ENCODE results near the gene MPLKIP.

DNA sequence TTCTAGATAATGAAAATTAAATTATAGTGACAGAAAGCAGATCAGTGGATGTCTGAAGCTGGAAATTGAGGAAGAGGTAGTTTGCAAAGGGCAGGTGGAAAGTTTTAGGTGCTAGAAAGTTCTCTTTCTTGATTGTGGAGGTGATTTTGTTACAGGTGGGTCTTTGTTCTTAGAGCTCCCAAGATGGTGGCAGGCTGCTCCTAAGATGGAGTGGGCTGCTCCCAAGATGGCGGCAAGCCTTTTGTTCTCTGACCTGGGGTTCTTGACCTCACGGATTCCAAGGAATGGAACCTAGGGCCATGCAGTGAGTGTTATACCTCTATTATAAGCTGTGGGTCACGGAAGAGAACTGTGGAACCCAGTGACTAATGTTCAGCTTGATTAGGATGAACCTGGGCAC, 32.9 kb upstream of the MPLKIP start:
- TF ChIP-seq, protein P1, sequence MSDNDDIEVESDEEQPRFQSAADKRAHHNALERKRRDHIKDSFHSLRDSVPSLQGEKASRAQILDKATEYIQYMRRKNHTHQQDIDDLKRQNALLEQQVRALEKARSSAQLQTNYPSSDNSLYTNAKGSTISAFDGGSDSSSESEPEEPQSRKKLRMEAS (IDR thresholded peaks at IDR 0.05) = no peak
- TF ChIP-seq YY1 (IDR thresholded peaks at IDR 0.05) (no peak), RXRA (IDR thresholded peaks at IDR 0.05) (no peak), SP1 (IDR thresholded peaks at IDR 0.05) (no peak), RAD21 (IDR thresholded peaks at IDR 0.05) (no peak), HNF4A (conservative IDR thresholded peaks at IDR 0.05) (no peak), GABPA (IDR thresholded peaks at IDR 0.05 in 1 of 2, conservative IDR thresholded peaks at IDR 0.05 in 1 of 2) (no peak)
- TF ChIP-seq, protein P2, sequence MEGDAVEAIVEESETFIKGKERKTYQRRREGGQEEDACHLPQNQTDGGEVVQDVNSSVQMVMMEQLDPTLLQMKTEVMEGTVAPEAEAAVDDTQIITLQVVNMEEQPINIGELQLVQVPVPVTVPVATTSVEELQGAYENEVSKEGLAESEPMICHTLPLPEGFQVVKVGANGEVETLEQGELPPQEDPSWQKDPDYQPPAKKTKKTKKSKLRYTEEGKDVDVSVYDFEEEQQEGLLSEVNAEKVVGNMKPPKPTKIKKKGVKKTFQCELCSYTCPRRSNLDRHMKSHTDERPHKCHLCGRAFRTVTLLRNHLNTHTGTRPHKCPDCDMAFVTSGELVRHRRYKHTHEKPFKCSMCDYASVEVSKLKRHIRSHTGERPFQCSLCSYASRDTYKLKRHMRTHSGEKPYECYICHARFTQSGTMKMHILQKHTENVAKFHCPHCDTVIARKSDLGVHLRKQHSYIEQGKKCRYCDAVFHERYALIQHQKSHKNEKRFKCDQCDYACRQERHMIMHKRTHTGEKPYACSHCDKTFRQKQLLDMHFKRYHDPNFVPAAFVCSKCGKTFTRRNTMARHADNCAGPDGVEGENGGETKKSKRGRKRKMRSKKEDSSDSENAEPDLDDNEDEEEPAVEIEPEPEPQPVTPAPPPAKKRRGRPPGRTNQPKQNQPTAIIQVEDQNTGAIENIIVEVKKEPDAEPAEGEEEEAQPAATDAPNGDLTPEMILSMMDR (IDR thresholded peaks at IDR 0.05; ENCODE audit: low read depth, low read length, missing input control) = no peak
- TF ChIP-seq, protein P3, sequence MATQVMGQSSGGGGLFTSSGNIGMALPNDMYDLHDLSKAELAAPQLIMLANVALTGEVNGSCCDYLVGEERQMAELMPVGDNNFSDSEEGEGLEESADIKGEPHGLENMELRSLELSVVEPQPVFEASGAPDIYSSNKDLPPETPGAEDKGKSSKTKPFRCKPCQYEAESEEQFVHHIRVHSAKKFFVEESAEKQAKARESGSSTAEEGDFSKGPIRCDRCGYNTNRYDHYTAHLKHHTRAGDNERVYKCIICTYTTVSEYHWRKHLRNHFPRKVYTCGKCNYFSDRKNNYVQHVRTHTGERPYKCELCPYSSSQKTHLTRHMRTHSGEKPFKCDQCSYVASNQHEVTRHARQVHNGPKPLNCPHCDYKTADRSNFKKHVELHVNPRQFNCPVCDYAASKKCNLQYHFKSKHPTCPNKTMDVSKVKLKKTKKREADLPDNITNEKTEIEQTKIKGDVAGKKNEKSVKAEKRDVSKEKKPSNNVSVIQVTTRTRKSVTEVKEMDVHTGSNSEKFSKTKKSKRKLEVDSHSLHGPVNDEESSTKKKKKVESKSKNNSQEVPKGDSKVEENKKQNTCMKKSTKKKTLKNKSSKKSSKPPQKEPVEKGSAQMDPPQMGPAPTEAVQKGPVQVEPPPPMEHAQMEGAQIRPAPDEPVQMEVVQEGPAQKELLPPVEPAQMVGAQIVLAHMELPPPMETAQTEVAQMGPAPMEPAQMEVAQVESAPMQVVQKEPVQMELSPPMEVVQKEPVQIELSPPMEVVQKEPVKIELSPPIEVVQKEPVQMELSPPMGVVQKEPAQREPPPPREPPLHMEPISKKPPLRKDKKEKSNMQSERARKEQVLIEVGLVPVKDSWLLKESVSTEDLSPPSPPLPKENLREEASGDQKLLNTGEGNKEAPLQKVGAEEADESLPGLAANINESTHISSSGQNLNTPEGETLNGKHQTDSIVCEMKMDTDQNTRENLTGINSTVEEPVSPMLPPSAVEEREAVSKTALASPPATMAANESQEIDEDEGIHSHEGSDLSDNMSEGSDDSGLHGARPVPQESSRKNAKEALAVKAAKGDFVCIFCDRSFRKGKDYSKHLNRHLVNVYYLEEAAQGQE (IDR thresholded peaks at IDR 0.05) = no peak
